Ovary (tissue), 9 donors: ENCODE data around the gene PPIG. TPM values are rescaled to one million over a fixed set of nuclear protein-coding genes. Genes with fewer than 3 reads are reported as not detected.
"Not testable (repeated sequence)": the region's sequence is repeated elsewhere in the genome, so short reads cannot be mapped to it uniquely, and the experiment has no call there.

Experiments used
- DNase-seq, 5 donors: peaks; one replicate each; pipeline ENCODE4 v3.0.0-alpha.2; 2019 to 2020
- H3K27ac ChIP-seq, 2 donors: fragments of 200-600 bp; one replicate each; pipeline versions ENCODE4 v1.5.1 to v1.8.0; 2019 to 2022
- H3K27me3 ChIP-seq: fragments of 200-600 bp; one replicate; pipeline ENCODE4 v1.8.0; 2022
- H3K36me3 ChIP-seq: fragments of 200-600 bp; sonication (generic); one replicate; pipeline ENCODE4 v1.5.1; 2019
- H3K4me1 ChIP-seq: one replicate; pipeline ENCODE4 v1.8.1; 2013; ENCODE audit warnings: mild to moderate bottlenecking, moderate library complexity; ENCODE audit not compliant: insufficient read depth
- H3K4me3 ChIP-seq: fragments of 200-600 bp; sonication (generic); one replicate; pipeline ENCODE4 v1.5.1; 2017
- H3K9me3 ChIP-seq, 2 donors: fragments of 200-600 bp in 1 of 2; sonication (generic) in 1 of 2; one replicate each; pipeline versions ENCODE4 v1.5.1 to v1.8.1; 2013 to 2019; ENCODE audit warnings: mild to moderate bottlenecking in 1 of 2, moderate library complexity in 1 of 2
- CTCF ChIP-seq, 3 donors: fragments of 450-650 bp in 2 of 3; fragments of 200-600 bp in 1 of 3; IDR thresholded peaks; one replicate each; pipeline versions ENCODE4 v1.5.1 to v1.8.0; 2016 to 2022; ENCODE audit warnings: antibody characterized with exemption in 3 of 3, mild to moderate bottlenecking in 1 of 3
- EP300 ChIP-seq: sonication (generic); formaldehyde crosslinking; IDR thresholded peaks from one replicate; pipeline ENCODE4 v1.6.1; 2017; ENCODE audit warnings: antibody characterized with exemption
- POLR2A ChIP-seq: fragments of 450-650 bp; IDR thresholded peaks from one replicate; pipeline ENCODE4 v1.6.1; 2017; ENCODE audit warnings: antibody characterized with exemption, mild to moderate bottlenecking, moderate library complexity
- WGBS, 3 donors: extraction: QIAGEN DNeasy Blood & Tissue Kit in 1 of 3; methylation state at CpG; one replicate each; pipeline versions ENCODE4 v1.1.5 to v1.1.7; 2013 to 2017; 5-methylcytosine and 5-hydroxymethylcytosine counted together
- intact Hi-C, 4 donors: fragments of 100-400 bp; cut with DNase I; formaldehyde crosslinking; loops; one replicate each; pipeline versions ENCODE4 v1.11.0 to v1.15.1; 2022 to 2023
- polyA plus RNA-seq, 2 donors: library from polyadenylated mRNA; stranded (reverse); fragments of 200-250 nt in 1 of 2; fragments of 350-450 nt in 1 of 2; fragmentation: Illumina TruSeq in 1 of 2; extraction: RNeasy Lipid Tissue Mini Kit (QIAGEN cat#74804) in 1 of 2; gene quantifications; one replicate each; pipeline ENCODE4 v1.2.3, GENCODE V29; 2013 to 2014
- total RNA-seq, 7 donors: library from RNA; depleted of rRNA in 2 of 7; stranded (reverse); fragments of >200 nt in 2 of 7; fragmentation: NEBNext Ultra II Directional in 3 of 7; extraction: Animal tissue kit (Norgen Biotek cat#: 25700) in 3 of 7; gene quantifications; one replicate each; pipeline versions ENCODE4 v1.1.0 to v1.2.4, GENCODE V29; 2016 to 2023
- donor health status: DM: no; HTN: no; CAD: no; lungs with moderate emphysema.
- donor health status: DM: no; HTN: no; CAD: no.
- donor health status: Bipolar disorder and iron deficiency.
- donor health status: DM: yes; HTN: yes; CAD: no.
- donor health status: DM: no; HTN: no; CAD: no.
- donor health status: DM: yes; HTN: yes; CAD: no.

The PPIG gene
- total and polyA plus RNA-seq, 9 donors: 29.3 to 64.5 (median 52.5) TPM

GRCh38 chr2:169569948-169570347 lies 14.2 kb upstream of the PPIG start:
- Histone ChIP-seq H3K27ac (no peak overlapping the region), H3K27me3 (no peaks in the 10 kb centered on the region), H3K9me3 (no peaks in the 10 kb centered on the region), H3K36me3 (no peaks in the 10 kb centered on the region), H3K4me3 (no peak overlapping the region), H3K4me1 (peaks cover 2% of the 10 kb centered on the region)
- intact Hi-C loops: no loop called here
- TF ChIP-seq POLR2A: no peak
- no peak for TF ChIP-seq CTCF (IDR thresholded peaks at IDR 0.05)
- no peak for TF ChIP-seq EP300
- DNase-seq: no peak
- 89 to 91% (median 90%) methylated on average over 2 of the region's 2 CpGs for WGBS, 3 donors

- 94 to 99% (median 95%) methylated on average over 4 of the region's 4 CpGs for WGBS, 3 donors
- H3K27me3 ChIP-seq, H3K4me3 ChIP-seq, DNase-seq, H3K9me3 ChIP-seq, H3K27ac ChIP-seq, H3K4me1 ChIP-seq, intact Hi-C loops, H3K36me3 ChIP-seq: not testable (repeated sequence)
These were observed 13.4 kb upstream of the PPIG start for GRCh38 chr2:169570752-169571151.

GRCh38 chr2:169571571-169571970 lies 12.6 kb upstream of the PPIG start:
- WGBS, 3 donors: 91 to 96% (median 93%) methylated on average over 3 of the region's 3 CpGs
- Histone ChIP-seq H3K4me1 (peaks cover 2% of the 10 kb centered on the region), H3K9me3 (no peaks in the 10 kb centered on the region), H3K27ac (no peak overlapping the region), H3K4me3 (no peak overlapping the region), H3K36me3 (no peaks in the 10 kb centered on the region), H3K27me3 (no peaks in the 10 kb centered on the region)
- TF ChIP-seq EP300: no peak
- no peak for TF ChIP-seq CTCF (IDR thresholded peaks at IDR 0.05)
- no peak for TF ChIP-seq POLR2A
- no peak for DNase-seq
- intact Hi-C loops: no loop called here

- TF ChIP-seq POLR2A (no peak), CTCF (IDR thresholded peaks at IDR 0.05) (no peak), EP300 (no peak)
- no peak for DNase-seq
- H3K27ac ChIP-seq: no peak overlapping the region
- H3K9me3 ChIP-seq: no peaks in the 10 kb centered on the region
- H3K27me3 ChIP-seq: no peaks in the 10 kb centered on the region
- H3K4me1 ChIP-seq: peaks cover 2% of the 10 kb centered on the region
- intact Hi-C loops: no loop called here
- H3K36me3 ChIP-seq: no peaks in the 10 kb centered on the region
- WGBS, 3 donors: 76 to 87% (median 82%) methylated on average over 1 of the region's 1 CpG
- no peak overlapping the region for H3K4me3 ChIP-seq
These were observed 12.0 kb upstream of the PPIG start for GRCh38 chr2:169572189-169572588.

- no peak for DNase-seq
These were observed 11.4 kb upstream of the PPIG start for GRCh38 chr2:169572821-169573159.

More at GRCh38 chr2:169572821-169573159, 11.4 kb upstream of the PPIG start:
- intact Hi-C loops: no loop called here
- TF ChIP-seq EP300: no peak
- TF ChIP-seq CTCF (IDR thresholded peaks at IDR 0.05): no peak
- TF ChIP-seq POLR2A: no peak
- Histone ChIP-seq H3K27ac (no peak overlapping the region), H3K27me3 (no peaks in the 10 kb centered on the region), H3K4me1 (peaks cover 2% of the 10 kb centered on the region), H3K9me3 (no peaks in the 10 kb centered on the region), H3K36me3 (no peaks in the 10 kb centered on the region), H3K4me3 (peak overlapping the region; percentile 47)
- 62 to 66% (median 62%) methylated on average over 2 of the region's 2 CpGs for WGBS, 3 donors
